EH (cell line): ENCODE results near the gene SERPINA3.
"Not testable (repeated sequence)": the region's sequence is repeated elsewhere in the genome, so short reads cannot be mapped to it uniquely, and the experiment has no call there.

Experiments
- DNase-seq: peaks from one replicate; pipeline ENCODE4 v3.0.0-alpha.2; 2015; ENCODE audit warnings: low read depth

Gene SERPINA3

DNA sequence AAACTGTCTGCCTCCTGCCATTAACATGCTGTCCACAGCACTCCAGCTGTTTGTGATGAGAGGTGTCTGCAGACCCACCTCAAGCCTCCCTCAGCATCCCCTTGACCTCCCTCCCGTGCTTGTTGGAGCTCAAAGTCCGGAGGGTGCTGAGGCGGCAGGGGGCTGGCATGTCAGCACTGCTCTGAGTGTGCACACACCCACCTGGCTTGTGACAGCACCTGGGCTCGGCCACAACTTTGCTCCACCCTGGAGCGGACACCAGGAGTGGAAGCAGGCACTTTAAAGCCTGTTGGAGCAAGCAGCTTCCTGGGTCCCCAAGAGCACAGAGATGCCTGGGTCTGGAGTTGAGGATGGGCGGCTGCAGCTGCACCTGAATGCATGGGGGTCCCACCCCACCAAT, 20.9 kb downstream of the SERPINA3 start:
- no peak for DNase-seq

DNA sequence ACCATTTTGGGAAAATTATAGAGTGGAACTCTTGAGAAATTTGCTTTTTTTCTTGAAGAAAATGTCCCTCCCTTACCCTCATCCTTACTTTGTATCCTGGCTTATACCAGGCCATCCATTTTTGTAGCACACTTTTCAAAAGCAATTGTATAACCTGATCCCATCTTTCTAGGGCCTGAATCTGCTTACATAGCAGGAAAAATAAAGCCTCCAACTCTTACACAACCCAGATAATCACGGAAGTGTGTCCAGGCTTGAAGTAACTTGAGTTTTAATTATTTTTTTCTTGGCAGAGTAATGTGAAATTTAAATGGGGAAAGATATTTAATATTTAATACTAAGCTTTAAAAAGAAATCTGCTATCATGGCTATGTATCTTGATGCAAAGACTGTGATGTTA, 23.0 kb downstream of the SERPINA3 start:
- DNase-seq: no peak

DNA sequence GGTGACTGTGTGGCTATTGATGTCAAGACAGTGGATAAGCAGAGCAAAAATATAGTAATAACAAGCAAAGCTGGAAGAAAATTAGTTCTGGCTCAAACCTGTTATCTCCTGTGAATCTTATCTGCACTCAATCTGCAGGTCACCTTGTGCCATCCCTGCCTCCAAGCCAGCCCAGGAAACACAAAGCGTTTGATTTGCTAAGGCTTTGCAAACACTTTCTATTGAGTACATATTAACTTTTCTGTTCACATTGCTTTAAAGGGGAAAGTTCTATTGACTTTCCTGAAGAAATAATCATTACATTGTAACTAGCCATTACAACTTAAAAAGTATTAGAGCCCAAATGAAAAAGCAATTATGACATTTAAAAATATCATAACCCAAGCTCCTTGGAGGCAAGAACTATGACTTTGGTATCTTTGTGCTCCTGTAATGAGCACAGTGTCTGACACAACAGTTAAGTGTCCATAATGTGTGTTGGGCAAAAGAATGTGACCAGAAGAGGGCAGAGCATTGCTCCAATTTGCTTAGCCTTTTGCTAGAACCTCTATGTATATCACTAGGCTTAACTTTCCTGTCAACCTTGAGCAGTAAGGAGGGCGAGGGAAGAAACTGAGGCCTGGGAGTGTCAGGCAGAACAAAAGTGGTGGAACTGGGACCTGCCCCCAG, 24.7 kb downstream of the SERPINA3 start:
- DNase-seq: peak; percentile 44

DNA sequence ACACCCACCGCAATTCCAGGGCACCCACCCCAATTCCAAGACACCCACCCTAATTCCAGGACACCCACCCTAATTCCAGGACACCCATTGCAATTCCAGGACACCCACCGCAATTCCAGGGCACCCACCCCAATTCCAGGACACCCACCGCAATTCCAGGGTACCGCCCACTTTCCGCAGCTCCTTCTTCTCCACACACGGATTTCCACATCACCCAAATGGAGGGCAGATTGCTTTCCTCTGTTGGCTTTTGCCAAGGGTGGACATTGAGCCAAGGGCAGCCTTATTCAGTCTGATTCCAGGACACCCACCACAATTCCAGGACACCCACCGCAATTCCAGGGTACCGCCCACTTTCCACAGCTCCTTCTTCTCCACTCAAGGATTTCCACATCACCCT, 25.6 kb downstream of the SERPINA3 start:
- not testable (repeated sequence) for DNase-seq

DNA sequence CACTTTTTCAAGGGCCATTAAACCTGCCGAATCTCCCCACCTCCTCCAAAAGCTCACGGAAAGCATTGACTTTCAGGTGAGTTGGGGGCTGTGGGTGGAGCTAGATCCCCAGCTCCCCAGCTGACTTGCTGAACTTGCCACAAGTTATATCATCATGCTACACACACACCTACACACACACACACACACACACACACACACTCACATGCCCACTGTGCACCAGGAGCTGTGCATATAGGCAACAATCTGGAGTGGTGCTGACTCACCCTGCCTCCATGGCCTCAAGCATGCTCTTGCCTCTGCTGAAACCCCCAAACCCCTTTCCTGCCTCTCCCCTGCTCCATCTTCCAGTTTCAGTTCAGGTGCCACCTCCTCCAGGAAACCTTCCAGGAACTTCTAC, 26.1 kb downstream of the SERPINA3 start:
- no peak for DNase-seq

DNA sequence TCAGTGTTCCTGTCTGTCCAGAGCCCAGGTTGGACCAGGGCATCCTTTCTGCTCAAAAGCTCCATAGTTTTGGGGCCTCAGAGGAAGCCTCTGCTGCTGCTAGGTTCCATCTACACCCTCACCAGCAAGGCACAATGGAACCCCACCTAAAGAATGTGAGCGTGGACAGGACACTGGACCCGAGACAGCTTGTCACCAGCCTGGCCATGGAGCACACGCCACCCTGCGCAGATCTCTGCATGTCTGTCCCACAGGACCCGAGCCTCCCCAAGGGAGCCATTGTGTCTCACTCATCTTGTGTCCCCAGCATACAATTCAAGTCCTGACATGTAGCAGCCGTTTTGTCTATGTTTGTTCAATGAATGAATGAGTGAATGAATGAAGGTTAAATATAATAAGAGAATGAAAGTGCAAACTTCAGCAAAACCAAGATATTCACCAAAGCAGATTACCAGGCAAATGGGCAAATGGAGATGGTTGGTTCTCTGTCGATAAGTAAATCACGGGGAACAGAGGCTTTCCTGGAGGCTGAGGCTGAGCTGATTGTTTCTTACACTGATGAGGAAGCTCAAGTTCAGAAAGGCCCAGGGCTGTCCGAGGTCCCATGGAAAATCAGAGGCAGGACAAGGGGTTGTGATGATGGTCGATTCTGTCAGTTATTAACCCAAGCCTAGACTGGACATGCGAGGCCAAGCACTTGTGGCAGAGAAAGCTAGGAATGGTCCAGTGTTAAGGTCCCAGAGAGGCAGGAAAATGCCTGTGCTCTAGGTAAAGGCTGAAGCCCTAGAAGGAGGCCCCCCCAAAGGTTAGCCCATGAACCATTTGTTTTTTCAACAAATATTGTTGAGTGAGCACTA, 27.0 kb downstream of the SERPINA3 start:
- DNase-seq: no peak

DNA sequence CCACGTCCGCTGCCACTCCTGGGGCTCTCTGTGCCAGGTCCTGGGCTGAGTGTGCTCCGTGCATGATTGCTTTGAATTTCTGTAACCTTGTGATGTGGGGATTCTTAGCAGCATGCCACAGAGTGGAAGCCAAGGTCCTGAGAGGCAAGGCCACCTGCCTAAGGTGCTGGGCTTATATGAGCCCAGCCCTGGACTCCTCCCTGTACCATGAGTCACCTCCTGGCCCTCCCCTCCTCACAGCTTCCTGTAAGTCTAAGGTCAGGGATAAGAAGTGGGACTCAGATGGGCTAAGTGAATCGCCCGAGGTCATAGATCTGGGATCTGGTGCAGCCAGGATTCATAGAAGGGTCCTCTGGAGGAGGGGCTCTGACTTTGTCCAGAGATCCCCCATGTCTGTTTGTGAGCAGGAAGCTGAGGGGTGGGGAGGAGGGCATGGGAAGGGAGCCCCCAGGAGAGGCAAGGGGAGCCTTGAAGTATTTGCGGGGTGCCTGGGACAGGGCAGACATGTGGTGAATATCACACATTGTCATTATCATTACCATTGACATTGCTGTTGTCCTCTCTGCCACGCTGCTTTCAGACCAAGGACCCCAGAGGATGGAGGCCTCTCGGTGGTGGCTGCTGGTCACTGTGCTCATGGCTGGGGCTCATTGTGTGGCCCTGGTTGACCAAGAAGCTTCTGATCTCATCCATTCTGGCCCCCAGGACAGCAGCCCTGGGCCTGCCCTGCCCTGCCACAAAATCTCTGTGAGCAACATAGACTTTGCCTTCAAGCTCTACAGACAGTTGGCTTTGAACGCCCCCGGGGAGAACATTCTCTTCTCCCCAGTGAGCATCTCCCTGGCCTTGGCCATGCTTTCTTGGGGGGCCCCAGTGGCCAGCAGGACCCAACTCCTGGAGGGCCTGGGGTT, 28.8 kb downstream of the SERPINA3 start:
- DNase-seq: no peak

DNA sequence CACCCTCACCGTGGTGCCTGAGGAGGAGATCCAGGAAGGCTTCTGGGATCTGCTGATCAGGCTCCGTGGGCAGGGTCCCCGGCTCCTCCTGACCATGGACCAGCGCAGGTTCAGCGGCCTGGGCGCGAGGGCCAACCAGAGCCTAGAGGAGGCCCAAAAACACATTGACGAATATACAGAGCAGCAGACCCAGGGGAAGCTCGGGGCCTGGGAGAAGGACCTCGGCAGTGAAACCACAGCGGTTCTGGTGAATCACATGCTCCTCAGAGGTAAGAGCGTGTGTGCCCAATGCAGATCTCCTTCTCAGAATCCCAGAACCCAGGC, 29.4 kb downstream of the SERPINA3 start:
- DNase-seq: no peak

DNA sequence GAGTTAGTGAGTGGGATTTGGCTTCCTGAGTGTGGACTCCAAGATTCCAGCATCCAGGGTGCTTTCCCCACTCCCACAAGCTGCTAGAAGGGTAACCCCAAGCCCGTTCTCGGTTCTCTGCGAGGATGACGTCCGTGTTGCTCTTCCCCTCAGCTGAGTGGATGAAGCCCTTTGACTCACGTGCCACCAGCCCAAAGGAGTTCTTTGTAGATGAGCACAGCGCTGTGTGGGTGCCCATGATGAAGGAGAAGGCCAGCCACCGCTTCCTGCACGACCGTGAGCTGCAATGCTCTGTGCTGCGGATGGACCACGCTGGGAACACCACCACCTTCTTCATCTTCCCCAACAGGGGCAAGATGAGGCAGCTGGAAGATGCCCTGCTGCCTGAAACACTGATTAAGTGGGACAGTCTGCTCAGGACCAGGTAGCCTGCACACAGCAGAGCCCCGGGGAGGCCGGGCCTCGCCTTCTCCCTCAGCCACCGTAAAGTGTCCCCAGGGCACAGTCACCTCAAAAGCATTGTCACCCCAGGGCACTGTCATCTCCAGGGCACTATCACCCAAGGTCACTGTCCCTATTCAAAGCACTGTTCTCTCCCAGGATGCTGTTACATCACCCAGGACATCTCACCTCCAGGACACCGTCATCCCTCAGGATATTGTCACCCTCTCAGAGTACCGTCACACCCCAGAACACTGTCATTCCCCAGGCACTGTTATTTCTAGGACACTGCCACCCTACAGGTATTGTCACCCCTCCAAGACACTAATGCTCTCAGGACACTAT, 31.3 kb downstream of the SERPINA3 start:
- DNase-seq: no peak

DNA sequence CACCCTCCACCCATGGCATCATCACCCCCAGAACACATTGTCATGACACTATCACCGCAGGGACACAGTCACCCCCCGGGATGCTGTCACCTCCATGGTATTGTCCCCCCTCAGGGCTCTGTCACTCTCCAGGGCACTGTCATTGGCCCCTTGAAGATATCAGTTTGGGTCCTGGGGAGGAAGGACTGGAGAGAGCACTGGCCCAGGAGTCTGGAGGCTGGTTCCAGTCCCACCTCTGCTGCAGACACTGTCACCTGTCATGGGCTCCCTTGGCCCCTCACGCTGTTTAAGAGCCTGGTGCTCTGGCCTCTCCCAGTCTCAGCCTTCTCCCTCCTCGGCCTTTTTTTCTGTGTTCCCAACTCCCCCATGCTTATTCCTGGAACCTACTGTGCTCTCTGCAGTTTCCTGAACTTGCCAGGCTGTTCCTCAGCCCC, 31.9 kb downstream of the SERPINA3 start:
- no peak for DNase-seq

DNA sequence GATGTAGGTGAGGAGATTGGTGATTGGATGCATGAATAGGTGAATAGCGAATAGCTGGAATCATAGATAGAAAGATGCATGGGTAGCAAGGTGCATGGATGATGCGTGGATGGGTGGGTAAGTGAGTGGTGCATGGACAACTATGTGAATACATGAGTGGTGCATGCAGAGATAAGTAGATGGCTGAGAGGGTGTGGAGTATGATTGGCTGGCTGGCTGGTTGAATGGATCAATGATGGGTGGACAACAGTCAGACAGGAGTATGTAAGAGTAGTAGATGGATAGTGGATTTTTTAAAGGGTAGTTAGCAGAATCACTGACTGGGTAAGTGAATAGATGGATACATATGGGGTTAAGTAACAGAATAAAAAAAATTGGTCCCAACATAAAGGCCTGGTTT, 33.9 kb downstream of the SERPINA3 start:
- no peak for DNase-seq

DNA sequence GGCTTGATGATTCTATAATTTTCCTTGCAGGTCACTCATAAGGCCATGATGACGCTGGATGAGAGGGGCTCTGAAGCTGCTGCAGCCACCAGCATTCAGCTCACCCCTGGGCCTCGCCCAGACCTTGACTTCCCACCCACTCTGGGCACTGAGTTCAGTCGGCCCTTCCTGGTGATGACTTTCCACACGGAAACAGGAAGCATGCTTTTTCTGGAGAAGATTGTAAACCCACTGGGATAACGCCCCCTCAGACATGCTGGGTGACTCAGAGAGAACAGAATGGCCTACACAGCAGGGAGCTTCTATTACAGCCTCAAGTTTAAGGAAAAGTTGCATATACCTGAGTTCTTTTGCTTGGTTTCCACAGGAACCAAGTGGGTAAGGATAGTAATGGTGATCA, 34.3 kb downstream of the SERPINA3 start:
- DNase-seq: peak; percentile 57

DNA sequence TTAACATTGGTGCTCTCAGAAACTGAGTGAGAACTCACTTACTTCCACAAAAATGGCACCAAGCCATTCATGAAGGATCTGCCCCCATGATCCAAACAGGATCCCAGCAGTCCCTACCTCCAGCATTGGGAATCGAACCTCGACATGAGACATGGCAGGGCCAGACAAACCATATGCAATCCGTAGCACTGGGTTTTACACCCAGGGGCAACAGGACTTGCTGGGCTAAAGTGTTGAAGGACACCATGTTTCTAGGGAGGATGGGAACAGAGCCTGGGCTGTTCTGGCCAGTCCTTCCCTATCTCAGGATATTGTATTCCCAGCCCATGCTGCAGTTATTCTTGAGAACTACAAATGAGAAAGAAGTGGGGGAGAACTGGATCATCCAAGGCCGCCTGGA, 36.6 kb downstream of the SERPINA3 start:
- DNase-seq: no peak

DNA sequence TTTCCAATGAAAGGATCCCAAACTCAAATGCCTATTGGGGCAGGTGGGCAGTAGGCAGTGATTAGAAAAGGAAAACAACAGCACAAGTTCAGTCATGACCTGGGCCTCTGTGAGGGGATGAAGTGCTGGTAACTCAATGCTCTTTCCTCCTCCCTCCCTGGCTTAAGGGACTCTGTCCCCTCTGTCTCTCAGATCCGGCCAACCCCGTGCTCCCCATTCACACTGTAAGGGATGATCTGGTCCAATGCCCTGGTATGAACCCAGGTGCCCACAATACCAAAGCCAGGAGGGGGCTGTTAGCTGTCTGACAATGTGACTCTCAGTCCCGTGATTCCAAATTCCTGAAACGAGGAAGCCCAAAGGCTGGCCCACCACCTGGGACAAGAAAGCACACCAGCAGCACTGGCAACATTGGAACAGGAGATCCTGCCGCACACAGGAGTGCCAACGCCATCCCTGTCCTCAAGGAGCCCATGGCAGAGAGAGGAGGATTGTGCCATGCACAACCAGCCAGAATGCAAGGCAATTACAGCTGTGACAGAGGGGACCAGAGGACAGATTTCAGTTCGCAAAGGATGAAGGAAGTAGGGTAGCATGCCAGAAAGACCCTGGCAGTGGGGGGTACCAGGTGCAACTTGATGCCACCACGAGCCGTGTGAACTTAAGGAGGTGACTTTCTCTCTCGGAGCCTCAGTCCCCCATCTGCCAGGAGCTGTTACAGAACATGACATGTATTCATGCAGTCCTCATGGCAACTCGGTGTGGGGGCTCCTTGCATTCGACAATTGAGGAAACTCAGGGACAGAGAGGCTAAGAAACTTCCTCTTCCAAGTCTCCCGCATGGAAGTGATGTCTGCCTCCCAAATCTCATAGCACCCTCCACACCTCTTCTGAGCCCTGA, 37.6 kb downstream of the SERPINA3 start:
- no peak for DNase-seq

DNA sequence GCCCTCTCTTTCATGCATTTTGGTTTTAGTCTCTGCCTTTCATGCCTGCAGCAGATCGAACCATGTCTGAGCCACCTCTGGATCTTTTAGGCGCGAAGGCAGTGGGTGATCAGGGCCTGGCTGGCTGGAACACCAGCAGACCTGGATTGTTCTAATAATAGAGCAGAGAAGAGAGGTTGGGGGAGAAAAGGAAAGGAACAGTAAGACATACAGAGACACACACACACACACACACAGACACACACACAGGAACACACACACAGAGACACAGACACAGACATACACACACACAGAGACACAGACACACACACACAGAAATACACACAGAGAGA, 38.2 kb downstream of the SERPINA3 start:
- DNase-seq: no peak

DNA sequence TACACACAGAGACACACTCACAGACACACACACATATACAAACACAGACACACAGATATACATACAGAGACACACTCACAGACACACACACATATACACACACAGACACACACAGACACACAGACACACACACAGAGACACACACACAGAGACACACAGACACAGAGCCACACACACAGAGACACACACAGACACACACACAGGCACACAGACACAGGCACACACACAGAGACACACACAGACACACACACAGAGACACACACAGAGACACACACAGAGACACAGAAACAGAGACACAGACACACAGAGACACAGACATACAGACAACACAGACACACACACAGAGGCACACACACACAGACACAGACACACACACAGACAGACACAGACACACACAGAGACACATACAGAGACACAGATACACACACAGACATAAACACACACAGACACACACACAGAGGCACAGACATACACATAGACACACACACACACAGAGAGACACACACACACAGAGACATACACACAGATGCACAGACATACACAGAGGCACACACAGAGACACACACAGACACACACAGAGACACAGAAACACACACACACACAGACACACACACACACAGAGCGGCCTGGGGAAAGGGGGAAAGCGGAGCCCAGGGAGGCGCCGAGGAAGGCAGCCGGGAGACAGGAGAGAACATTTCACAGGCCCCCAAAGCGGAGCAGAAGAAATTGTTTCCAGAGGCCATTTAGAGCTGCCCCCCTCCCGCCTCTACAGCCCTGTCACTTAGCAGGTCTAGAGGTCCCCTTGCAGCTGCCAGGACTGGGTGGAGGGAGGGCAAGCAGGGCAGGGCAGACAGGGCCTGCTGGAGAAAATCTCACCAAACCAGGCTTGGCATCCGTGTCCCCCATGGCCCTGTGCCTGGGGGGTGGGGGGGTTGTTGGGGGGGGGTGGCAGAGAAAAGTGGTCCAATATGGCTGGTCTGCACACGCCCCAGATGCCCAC, 38.9 kb downstream of the SERPINA3 start:
- no peak for DNase-seq

DNA sequence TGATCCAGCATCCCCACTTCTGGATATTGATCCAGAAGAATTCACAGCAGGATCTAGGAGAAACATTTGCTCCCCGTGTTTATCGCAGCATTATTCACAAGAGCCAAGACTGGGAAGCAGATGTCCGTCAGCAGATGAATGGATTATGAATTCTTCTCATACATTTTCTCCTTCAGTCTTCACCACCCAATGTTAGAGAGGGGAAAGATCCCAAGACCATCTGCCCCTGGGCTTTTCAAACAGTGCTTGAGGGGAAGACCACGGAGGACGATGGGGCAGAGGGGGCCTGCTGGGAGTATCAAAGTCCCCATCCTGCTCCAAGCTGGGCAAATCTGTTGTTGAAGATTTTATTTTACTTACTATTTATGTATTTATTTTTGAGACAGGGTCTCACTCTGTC, 41.1 kb downstream of the SERPINA3 start:
- DNase-seq: no peak

DNA sequence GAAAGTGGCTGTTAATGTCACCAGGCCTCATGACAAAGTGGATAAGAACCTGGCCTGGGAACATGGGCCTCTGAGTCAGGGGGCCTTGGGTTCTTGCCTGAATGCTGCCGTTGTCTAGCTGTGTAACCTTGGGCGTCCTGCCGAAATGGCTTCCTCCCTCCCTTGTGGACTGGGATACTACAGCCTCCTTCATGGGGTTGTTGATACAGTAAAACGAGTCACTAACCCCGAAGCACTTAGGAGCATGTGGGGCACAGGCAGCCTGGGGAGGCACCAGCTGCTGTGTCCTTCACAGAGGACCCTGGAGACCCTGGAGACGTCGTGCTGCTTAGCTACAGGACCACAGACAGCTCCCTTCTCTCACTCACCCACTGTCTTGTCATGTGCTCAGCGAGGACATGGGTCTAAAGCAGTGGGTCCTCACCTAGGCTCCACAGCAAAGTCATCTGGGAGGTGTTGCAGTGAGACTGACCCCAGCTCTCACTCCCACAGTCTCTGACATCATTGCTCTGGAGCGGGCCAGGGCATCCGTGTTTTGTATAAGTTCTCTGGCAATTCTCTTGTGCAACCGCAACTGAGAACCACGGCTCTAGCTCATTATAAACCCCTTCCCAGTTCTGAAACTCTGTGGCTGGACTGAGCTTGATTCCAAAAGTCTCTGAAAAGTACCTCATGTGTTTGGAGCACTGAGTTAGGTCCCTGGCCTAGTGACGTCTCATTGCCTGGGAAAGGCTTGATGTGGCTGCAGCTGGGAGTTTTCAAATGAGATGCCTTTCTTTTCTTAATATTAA, 42.1 kb downstream of the SERPINA3 start:
- no peak for DNase-seq

DNA sequence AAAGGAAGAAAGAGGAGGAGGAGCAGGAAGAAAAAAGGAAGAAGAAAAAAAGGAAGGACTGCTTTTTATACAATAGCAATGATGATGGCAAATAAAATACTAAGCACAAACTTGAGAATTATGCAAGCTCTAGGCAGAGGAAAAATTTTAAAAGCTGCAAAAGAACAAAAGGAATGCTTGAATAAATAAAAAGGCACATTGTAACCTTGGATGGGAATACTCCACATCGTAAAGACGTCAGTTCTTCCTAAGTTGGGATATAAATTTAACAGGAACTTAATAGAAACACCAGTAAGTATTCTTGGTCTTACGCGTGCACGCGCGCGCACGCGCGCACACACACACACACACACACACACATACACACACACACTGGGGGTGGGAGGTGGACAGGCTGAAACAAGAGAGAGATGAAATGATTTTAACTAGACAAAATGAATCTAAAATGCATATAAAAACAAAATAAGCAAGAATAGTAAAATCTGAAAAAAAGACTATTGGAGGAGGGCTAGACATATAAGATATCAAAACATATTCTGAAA, 43.0 kb downstream of the SERPINA3 start:
- peak; percentile 87 for DNase-seq
